ENCODE results near the gene ZCCHC24.

ZCCHC24 gene

DNA sequence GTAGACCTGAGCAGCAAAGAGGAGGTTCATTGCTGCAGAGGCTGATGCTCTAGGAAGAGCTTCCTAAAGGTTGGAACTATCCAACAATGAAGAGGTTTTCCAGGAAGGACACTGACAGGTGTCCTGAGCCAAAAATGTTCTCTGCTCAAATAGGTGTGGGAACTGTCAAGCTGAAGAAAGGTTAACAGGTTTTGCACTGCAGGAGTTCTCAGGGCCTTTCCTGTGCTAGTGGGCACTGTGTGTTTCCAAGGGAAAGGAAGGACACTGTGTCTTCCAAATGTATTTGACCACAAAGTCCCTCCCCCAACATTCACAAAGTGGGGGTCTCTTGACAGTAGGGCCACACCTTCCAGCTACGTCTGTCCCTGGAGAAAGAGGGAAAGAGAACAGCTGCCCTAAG is 4.0 kb downstream of the ZCCHC24 start:
- H3K4me3 ChIP-seq, result no peak overlapping the region
- no peaks in the 10 kb centered on the region for H3K27me3 ChIP-seq
- no peak for DNase-seq
- H3K27ac ChIP-seq, result peak overlapping the region; percentile 4 to 19
- TF ChIP-seq, protein P1, sequence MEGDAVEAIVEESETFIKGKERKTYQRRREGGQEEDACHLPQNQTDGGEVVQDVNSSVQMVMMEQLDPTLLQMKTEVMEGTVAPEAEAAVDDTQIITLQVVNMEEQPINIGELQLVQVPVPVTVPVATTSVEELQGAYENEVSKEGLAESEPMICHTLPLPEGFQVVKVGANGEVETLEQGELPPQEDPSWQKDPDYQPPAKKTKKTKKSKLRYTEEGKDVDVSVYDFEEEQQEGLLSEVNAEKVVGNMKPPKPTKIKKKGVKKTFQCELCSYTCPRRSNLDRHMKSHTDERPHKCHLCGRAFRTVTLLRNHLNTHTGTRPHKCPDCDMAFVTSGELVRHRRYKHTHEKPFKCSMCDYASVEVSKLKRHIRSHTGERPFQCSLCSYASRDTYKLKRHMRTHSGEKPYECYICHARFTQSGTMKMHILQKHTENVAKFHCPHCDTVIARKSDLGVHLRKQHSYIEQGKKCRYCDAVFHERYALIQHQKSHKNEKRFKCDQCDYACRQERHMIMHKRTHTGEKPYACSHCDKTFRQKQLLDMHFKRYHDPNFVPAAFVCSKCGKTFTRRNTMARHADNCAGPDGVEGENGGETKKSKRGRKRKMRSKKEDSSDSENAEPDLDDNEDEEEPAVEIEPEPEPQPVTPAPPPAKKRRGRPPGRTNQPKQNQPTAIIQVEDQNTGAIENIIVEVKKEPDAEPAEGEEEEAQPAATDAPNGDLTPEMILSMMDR (IDR thresholded peaks at IDR 0.05), result no peak
- H3K36me3 ChIP-seq, result peaks cover 0 to 9% (median 5%) of the 10 kb centered on the region in 3 donors
- intact Hi-C loops (cut with DNase I; ENCODE audit: low total_unique reads), result loop anchor here (10.0 kb wide), 2 partner anchors 57 to 197 kb away; no protein-coding TSS in a partner anchor
- H3K4me1 ChIP-seq, result peaks cover 0 to 79% (median 59%) of the 10 kb centered on the region in 4 donors
- no peaks in the 10 kb centered on the region for H3K9me3 ChIP-seq

DNA sequence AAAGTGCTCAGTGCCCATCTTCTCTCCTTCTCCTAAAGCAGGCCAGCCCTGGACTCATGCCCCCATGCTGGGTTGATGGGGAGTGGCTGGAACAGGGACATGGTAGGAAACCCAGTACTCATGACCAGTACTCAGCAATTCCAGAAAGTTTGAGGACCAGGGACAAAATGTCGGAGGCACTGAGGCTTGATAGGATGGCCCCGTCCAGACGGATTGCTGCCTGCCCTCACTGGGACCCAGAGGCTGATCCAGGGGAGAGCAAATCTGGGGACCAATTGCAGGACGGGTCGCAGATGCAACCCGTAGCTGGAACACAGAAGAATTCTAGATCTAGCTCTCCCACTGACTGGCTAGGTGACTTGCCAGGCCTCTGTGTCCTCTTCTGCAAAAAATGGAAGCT is 5.1 kb downstream of the ZCCHC24 start:
- Histone ChIP-seq H3K27ac (peak overlapping the region in 1 of 2 donors; percentile 29), H3K27me3 (no peaks in the 10 kb centered on the region), H3K9me3 (no peaks in the 10 kb centered on the region), H3K36me3 (peaks cover 0 to 9% (median 5%) of the 10 kb centered on the region in 3 donors), H3K4me1 (peaks cover 0 to 86% (median 70%) of the 10 kb centered on the region in 4 donors), H3K4me3 (no peak overlapping the region)
- TF ChIP-seq, protein P1 (IDR thresholded peaks at IDR 0.05), result no peak
- DNase-seq, result no peak
- intact Hi-C loops (cut with DNase I; ENCODE audit: low total_unique reads), result loop anchor here (10.0 kb wide), 2 partner anchors 55 to 195 kb away; no protein-coding TSS in a partner anchor

DNA sequence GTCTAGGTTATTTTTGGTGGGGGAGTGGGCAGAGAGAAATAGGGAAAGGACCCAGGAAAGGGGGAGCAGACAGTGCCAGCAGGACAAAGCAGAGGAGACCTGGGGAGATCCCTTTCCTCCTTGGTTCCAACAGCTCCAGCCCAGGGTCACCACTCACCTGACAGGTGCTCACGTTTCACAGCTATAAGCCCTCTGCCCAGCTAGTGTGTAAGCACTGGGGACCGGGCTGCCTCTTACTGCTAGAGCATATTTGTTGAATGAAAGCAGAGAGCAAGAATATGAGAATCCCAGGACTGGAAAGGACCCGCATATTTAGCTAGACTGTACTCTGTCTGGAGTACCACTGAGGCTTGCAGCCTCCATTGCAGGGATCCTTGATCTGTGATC is 6.7 kb downstream of the ZCCHC24 start:
- intact Hi-C loops (cut with DNase I; ENCODE audit: low total_unique reads), result no loop called here
- Histone ChIP-seq H3K27ac (no peak overlapping the region), H3K4me1 (peaks cover 0 to 91% (median 74%) of the 10 kb centered on the region in 4 donors), H3K9me3 (no peaks in the 10 kb centered on the region), H3K27me3 (no peaks in the 10 kb centered on the region), H3K36me3 (peaks cover 0 to 9% (median 5%) of the 10 kb centered on the region in 3 donors), H3K4me3 (no peak overlapping the region)
- TF ChIP-seq, protein P1 (IDR thresholded peaks at IDR 0.05), result no peak
- DNase-seq, result peak in 1 of 2 donors; percentile 32

DNA sequence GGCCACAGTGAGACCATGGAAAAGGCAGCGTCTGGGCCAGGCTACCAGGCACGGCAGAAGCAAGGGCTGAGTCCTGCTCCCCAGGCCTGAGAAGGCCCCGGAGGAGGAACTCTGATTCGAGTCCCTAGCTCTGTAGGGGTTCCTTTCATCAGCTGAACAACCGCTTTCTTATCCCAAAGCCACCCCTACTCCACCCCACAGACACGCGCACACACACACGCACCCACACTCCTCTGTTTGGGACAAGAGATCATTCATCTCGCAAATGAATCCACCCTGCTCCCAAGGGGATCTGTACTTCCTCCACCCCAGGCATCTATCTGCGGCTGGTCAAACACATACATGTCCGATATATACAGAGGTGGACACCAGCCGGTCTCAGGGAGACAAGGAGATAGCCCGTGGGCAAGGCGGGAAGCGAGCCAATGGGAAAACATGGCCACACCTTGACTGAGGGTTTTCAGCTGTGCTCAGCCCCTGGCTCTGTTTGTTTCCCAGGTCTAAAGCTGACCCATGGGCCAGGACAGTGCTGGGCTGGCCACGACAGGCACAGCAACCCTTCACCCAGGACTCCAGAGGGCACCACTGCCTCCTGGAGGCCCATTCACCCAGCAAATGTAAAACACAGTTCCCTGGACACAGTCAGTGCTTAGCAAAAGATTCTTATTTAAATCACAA is 7.3 kb downstream of the ZCCHC24 start:
- intact Hi-C loops (cut with DNase I; ENCODE audit: low total_unique reads), result no loop called here

DNA sequence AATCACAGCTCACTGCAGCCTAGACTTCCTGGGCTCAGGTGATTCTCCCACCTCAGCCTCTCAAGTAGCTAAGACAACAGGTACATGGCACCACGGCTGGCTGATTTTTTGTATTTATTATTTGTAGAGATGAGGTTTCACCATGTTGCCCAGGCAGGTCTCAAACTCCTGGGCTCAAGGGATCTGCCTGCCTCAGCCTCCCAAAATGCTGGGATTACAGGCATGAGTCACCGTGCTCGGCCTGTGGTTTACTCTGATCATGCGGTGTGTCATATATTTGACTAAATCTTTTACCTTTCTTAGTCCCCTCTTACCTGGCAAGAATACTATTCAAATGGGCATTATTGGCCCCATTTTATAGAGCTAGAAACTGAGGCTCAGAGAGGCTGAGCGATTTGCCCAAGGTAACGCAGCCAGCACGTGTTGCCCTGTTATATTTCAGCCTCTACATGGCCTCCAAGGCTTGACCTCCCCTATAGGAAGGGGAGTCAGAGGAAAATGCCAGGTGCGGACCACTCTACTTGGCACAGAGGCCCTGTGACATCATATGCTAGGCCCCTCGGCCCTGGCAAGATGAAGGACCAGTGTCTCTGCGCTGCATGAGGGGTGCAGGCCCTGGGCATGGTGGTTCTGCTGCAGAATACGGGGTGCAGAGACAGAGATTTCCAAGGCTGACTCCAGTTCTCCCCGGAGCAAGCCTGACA is 8.2 kb downstream of the ZCCHC24 start:
- Histone ChIP-seq H3K9me3 (no peaks in the 10 kb centered on the region), H3K27me3 (no peaks in the 10 kb centered on the region), H3K4me3 (no peak overlapping the region), H3K27ac (peak overlapping the region in 1 of 2 donors; percentile 72), H3K4me1 (peaks cover 0 to 87% (median 66%) of the 10 kb centered on the region in 4 donors), H3K36me3 (peaks cover 0 to 9% (median 8%) of the 10 kb centered on the region in 3 donors)
- TF ChIP-seq, protein P1 (IDR thresholded peaks at IDR 0.05), result no peak
- DNase-seq, result peak in 1 of 2 donors; percentile 57
- intact Hi-C loops (cut with DNase I; ENCODE audit: low total_unique reads), result no loop called here

More for the DNA sequence above, 7.3 kb downstream of the ZCCHC24 start:
- H3K4me3 ChIP-seq, result no peak overlapping the region
- peak in 1 of 2 donors; percentile 62 for DNase-seq
- peaks cover 0 to 9% (median 5%) of the 10 kb centered on the region in 3 donors for H3K36me3 ChIP-seq
- H3K4me1 ChIP-seq, result peaks cover 0 to 91% (median 71%) of the 10 kb centered on the region in 4 donors
- TF ChIP-seq, protein P1 (IDR thresholded peaks at IDR 0.05), result peak; percentile 7 to 19
- no peaks in the 10 kb centered on the region for H3K27me3 ChIP-seq
- no peaks in the 10 kb centered on the region for H3K9me3 ChIP-seq
- H3K27ac ChIP-seq, result no peak overlapping the region
